H9 (cell line): ENCODE measurements around the gene PLAC1. TPM values are rescaled to one million over a fixed set of nuclear protein-coding genes. Genes with fewer than 3 reads are reported as not detected.

Source experiments
- DNase-seq: peaks from one replicate; pipeline ENCODE4 v3.0.0-alpha.2; 2017
- H2AFZ ChIP-seq: one replicate; pipeline ENCODE4 v1.6.1; 2013; ENCODE audit warnings: mild to moderate bottlenecking, low read length, control low read depth, moderate library complexity
- H2AK5ac ChIP-seq: 2 replicates; pipeline ENCODE4 v1.6.1; 2013; ENCODE audit warnings: low read length, control low read depth, mixed read lengths; ENCODE audit not compliant: insufficient read length
- H2BK120ac ChIP-seq: one replicate; pipeline ENCODE4 v1.6.1; 2013; ENCODE audit warnings: low read depth, mild to moderate bottlenecking, low read length, control low read depth, inconsistent platforms; ENCODE audit not compliant: poor library complexity, severe bottlenecking
- H2BK12ac ChIP-seq: 2 replicates; pipeline ENCODE4 v1.6.1; 2013; ENCODE audit warnings: low read length, control low read depth, mixed read lengths, low read depth; ENCODE audit not compliant: insufficient read length
- H2BK15ac ChIP-seq: 2 replicates; pipeline ENCODE4 v1.6.1; 2013; ENCODE audit warnings: low read depth, low read length, control low read depth
- H2BK20ac ChIP-seq: one replicate; pipeline ENCODE4 v1.6.1; 2013; ENCODE audit warnings: low read depth, mild to moderate bottlenecking, low read length, control low read depth, inconsistent platforms; ENCODE audit not compliant: poor library complexity, severe bottlenecking
- H2BK5ac ChIP-seq: 2 replicates; pipeline ENCODE4 v1.6.1; 2013; ENCODE audit warnings: low read length, control low read depth, mixed read lengths; ENCODE audit not compliant: insufficient read length
- H3K14ac ChIP-seq: 2 replicates; pipeline ENCODE4 v1.6.1; 2013; ENCODE audit warnings: low read length, control low read depth; ENCODE audit not compliant: insufficient read depth
- H3K18ac ChIP-seq: 2 replicates; pipeline ENCODE4 v1.6.1; 2013; ENCODE audit warnings: low read depth, mild to moderate bottlenecking, mixed read lengths, low read length, control low read depth; ENCODE audit not compliant: insufficient read length
- H3K23ac ChIP-seq: 2 replicates; pipeline ENCODE4 v1.6.1; 2013; ENCODE audit warnings: low read length, control low read depth, mixed read lengths, low read depth; ENCODE audit not compliant: insufficient read length
- H3K23me2 ChIP-seq: 2 replicates; pipeline ENCODE4 v1.6.1; 2013; ENCODE audit warnings: low read depth, mild to moderate bottlenecking, mixed read lengths, low read length, control low read depth; ENCODE audit not compliant: insufficient read length, poor library complexity, severe bottlenecking
- H3K27ac ChIP-seq: 2 replicates; pipeline ENCODE4 v1.5.1; 2013; ENCODE audit warnings: low read length, control low read depth, mixed read lengths, low read depth; ENCODE audit not compliant: insufficient read length
- H3K27me3 ChIP-seq: 2 replicates; pipeline ENCODE4 v1.6.1; 2013; ENCODE audit warnings: low read length, control low read depth, inconsistent platforms; ENCODE audit not compliant: insufficient read depth
- H3K4ac ChIP-seq: 2 replicates; pipeline ENCODE4 v1.6.1; 2013; ENCODE audit warnings: low read depth, mild to moderate bottlenecking, control low read depth, inconsistent platforms, low read length, moderate library complexity
- H3K4me1 ChIP-seq: 2 replicates; pipeline ENCODE4 v1.6.1; 2013; ENCODE audit warnings: low read length, control low read depth, inconsistent platforms; ENCODE audit not compliant: insufficient read depth
- H3K4me2 ChIP-seq: 2 replicates; pipeline ENCODE4 v1.6.1; 2013; ENCODE audit warnings: low read length, control low read depth, mixed read lengths; ENCODE audit not compliant: insufficient read length, insufficient read depth
- H3K56ac ChIP-seq: 2 replicates; pipeline ENCODE4 v1.6.1; 2013; ENCODE audit warnings: low read depth, mild to moderate bottlenecking, mixed read lengths, low read length, control low read depth; ENCODE audit not compliant: insufficient read length
- H3K79me1 ChIP-seq: 2 replicates; pipeline ENCODE4 v1.6.1; 2013; ENCODE audit warnings: low read depth, mild to moderate bottlenecking, moderate library complexity, low read length, control low read depth, inconsistent platforms; ENCODE audit not compliant: insufficient read depth, poor library complexity, severe bottlenecking
- H3K79me2 ChIP-seq: 2 replicates; pipeline ENCODE4 v1.6.1; 2013; ENCODE audit warnings: low read length, control low read depth, inconsistent platforms; ENCODE audit not compliant: insufficient read depth
- H3K9ac ChIP-seq: 2 replicates; pipeline ENCODE4 v1.6.1; 2013; ENCODE audit warnings: low read length, control low read depth, mixed read lengths; ENCODE audit not compliant: insufficient read length; ENCODE audit errors: extremely low read depth
- H3K9me3 ChIP-seq: one replicate; pipeline ENCODE4 v1.6.1; 2013; ENCODE audit warnings: low read depth, low read length, inconsistent platforms; ENCODE audit not compliant: control insufficient read depth
- H3T11ph ChIP-seq: one replicate; pipeline ENCODE4 v1.6.1; 2013; ENCODE audit warnings: mild to moderate bottlenecking, low read length, control low read depth, inconsistent platforms
- H4K20me1 ChIP-seq: one replicate; pipeline ENCODE4 v1.6.1; 2013; ENCODE audit not compliant: control insufficient read depth, insufficient read length, insufficient read depth
- H4K5ac ChIP-seq: 2 replicates; pipeline ENCODE4 v1.6.1; 2013; ENCODE audit warnings: low read depth, mild to moderate bottlenecking, mixed read lengths, low read length, control low read depth; ENCODE audit not compliant: insufficient read length
- H4K8ac ChIP-seq: replicated peaks from 2 replicates; pipeline ENCODE4 v1.6.1; 2013; ENCODE audit warnings: low read length, control low read depth, mixed read lengths, low read depth; ENCODE audit not compliant: insufficient read length
- H4K91ac ChIP-seq: 2 replicates; pipeline ENCODE4 v1.6.1; 2013; ENCODE audit warnings: low read depth, mild to moderate bottlenecking, moderate library complexity, mixed read lengths, low read length, control low read depth; ENCODE audit not compliant: insufficient read length
- H3K27ac Mint-ChIP-seq, 3 experiments: 2 replicates in 2 of 3; 3 replicates in 1 of 3; pipeline ENCODE4 v1.8.0; 2020 to 2021; ENCODE audit warnings: mixed read lengths in 3 of 3, mild to moderate bottlenecking in 1 of 3, moderate library complexity in 1 of 3
- H3K27me3 Mint-ChIP-seq: 2 replicates; pipeline ENCODE4 v1.8.0; 2021; ENCODE audit warnings: low read depth, mild to moderate bottlenecking, moderate library complexity, mixed read lengths
- H3K36me3 Mint-ChIP-seq, 3 experiments: 2 replicates in 2 of 3; 3 replicates in 1 of 3; pipeline ENCODE4 v1.8.0; 2020 to 2021; ENCODE audit warnings: low read depth in 3 of 3, mixed read lengths in 3 of 3; ENCODE audit not compliant: insufficient read depth in 1 of 3
- H3K4me1 Mint-ChIP-seq, 2 experiments: 2 replicates each; pipeline ENCODE4 v1.8.0; 2020; ENCODE audit warnings: mixed read lengths in 2 of 2
- H3K4me3 Mint-ChIP-seq, 2 experiments: 2 replicates in 1 of 2; 3 replicates in 1 of 2; pipeline ENCODE4 v1.8.0; 2020 to 2021; ENCODE audit warnings: mild to moderate bottlenecking in 2 of 2, mixed read lengths in 2 of 2, moderate library complexity in 1 of 2
- H3K9me3 Mint-ChIP-seq, 2 experiments: 2 replicates in 1 of 2; 3 replicates in 1 of 2; pipeline ENCODE4 v1.8.0; 2020; ENCODE audit warnings: mild to moderate bottlenecking in 2 of 2, mixed read lengths in 2 of 2, moderate library complexity in 1 of 2
- total RNA-seq: library from RNA; stranded (reverse); gene quantifications from 2 replicates; pipeline ENCODE4 v1.2.1, GENCODE V29; 2021
- TF ChIP-seq, protein P1 (sequence below): fragments of 200-600 bp; sonication (generic); conservative IDR thresholded peaks from 3 replicates; pipeline ENCODE4 v1.8.0; 2021; ENCODE audit warnings: antibody characterized with exemption, mild to moderate bottlenecking

Gene PLAC1
- total RNA-seq, 1 experiment from 2014 or later, result 0.68 TPM

DNA sequence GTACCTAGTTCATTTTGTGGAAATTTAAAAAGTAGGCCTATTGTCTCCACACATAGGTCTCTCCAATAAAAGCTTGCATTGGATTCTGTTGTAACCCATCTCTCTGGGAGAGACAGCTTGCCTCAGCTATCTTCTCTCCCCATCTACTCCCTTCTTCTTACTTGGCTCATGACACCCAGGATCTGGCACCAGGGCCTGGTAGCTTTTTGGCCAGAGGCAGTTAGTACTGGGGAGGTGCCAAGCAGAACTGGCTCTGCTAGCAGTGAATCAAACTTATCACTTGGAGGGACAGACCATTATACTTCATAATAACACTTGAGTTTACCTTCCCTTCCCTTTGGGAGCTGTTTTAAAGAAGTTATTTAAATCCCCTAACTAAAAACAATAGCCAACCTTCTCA, 31.8 kb downstream of the PLAC1 start:
- Histone ChIP-seq H3K27me3 (no peaks in the 10 kb centered on the region), H2AFZ (no peak overlapping the region), H3K23me2 (no peaks in the 10 kb centered on the region), H3K79me2 (no peaks in the 10 kb centered on the region), H3K4me1 (peaks cover 13% of the 10 kb centered on the region; the same call in 1 of the 2 replicates), H3K27ac (no peak overlapping the region), H2BK5ac (no peak overlapping the region), H3K9ac (no peak overlapping the region), H2BK20ac (no peak overlapping the region), H3K4me2 (no peak overlapping the region), H3K9me3 (no peaks in the 10 kb centered on the region), H2AK5ac (no peak overlapping the region), H3K56ac (no peak overlapping the region), H3K14ac (no peak overlapping the region), H2BK15ac (no peak overlapping the region), H3K79me1 (no peaks in the 10 kb centered on the region), H3K18ac (no peak overlapping the region), H3T11ph (no peak overlapping the region), H4K20me1 (no peaks in the 10 kb centered on the region), H3K23ac (no peak overlapping the region), H3K4ac (no peak overlapping the region), H4K91ac (no peak overlapping the region), H4K8ac (no peak overlapping the region), H2BK120ac (no peak overlapping the region), H4K5ac (no peak overlapping the region), H2BK12ac (no peak overlapping the region)
- TF ChIP-seq, protein P1, sequence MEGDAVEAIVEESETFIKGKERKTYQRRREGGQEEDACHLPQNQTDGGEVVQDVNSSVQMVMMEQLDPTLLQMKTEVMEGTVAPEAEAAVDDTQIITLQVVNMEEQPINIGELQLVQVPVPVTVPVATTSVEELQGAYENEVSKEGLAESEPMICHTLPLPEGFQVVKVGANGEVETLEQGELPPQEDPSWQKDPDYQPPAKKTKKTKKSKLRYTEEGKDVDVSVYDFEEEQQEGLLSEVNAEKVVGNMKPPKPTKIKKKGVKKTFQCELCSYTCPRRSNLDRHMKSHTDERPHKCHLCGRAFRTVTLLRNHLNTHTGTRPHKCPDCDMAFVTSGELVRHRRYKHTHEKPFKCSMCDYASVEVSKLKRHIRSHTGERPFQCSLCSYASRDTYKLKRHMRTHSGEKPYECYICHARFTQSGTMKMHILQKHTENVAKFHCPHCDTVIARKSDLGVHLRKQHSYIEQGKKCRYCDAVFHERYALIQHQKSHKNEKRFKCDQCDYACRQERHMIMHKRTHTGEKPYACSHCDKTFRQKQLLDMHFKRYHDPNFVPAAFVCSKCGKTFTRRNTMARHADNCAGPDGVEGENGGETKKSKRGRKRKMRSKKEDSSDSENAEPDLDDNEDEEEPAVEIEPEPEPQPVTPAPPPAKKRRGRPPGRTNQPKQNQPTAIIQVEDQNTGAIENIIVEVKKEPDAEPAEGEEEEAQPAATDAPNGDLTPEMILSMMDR, result no peak
- Mint-ChIP-seq H3K27me3 (peaks cover 5% of the 10 kb centered on the region; the same call in 1 of the 2 replicates), H3K36me3 (no peaks in the 10 kb centered on the region; a peak in 1 of 7 replicates), H3K27ac (no peak overlapping the region), H3K9me3 (peaks cover 4 to 66% of the 10 kb centered on the region in 2 experiments; a peak in 4 of 5 replicates), H3K4me1 (peaks cover 15 to 21% of the 10 kb centered on the region in 2 experiments; a peak in 3 of 4 replicates), H3K4me3 (no peak overlapping the region)
- DNase-seq, result no peak
